PC-9 (cell line): Measurements from ENCODE around the gene CWC15. TPM values are rescaled to one million over a fixed set of nuclear protein-coding genes. Genes with fewer than 3 reads are reported as not detected.

Experiments
- BruUV-seq: library from RNA; stranded (reverse); fragments of 400-500 nt; replicated peaks from 2 replicates; lab custom pipeline; 2021; lab: Mats Ljungman, UMichigan
- CTCF ChIA-PET: fragments of 300-600 bp; sonication (Branson Sonifier 250); formaldehyde crosslinking; loops from one replicate; lab custom pipeline; 2022; ENCODE audit warnings: antibody characterized with exemption; lab: Charles Lee
- POLR2A ChIA-PET: fragments of 300-600 bp; sonication (Branson Sonifier 250); formaldehyde crosslinking; loops from one replicate; lab custom pipeline; 2022; ENCODE audit warnings: antibody characterized with exemption; ENCODE audit not compliant: unreplicated experiment; lab: Charles Lee
- DNase-seq, 2 experiments: peaks; one replicate each; pipeline versions ENCODE4 v3.0.0 to v3.0.0-alpha.2; 2015 to 2022; ENCODE audit warnings: mixed read lengths in 1 of 2
- H2AFZ ChIP-seq: fragments of 200-600 bp; sonication (generic); 2 replicates; pipeline ENCODE4 v1.8.1; 2017; ENCODE audit warnings: antibody characterized with exemption
- H3F3A ChIP-seq: fragments of 200-600 bp; sonication (generic); 2 replicates; pipeline ENCODE4 v1.8.1; 2017; ENCODE audit warnings: antibody characterized with exemption, mild to moderate bottlenecking, low read depth; ENCODE audit not compliant: insufficient read depth
- H3K27ac ChIP-seq: fragments of 200-600 bp; sonication (generic); 2 replicates; pipeline ENCODE4 v1.6.1; 2016; ENCODE audit warnings: mixed run types
- H3K27me3 ChIP-seq: fragments of 200-600 bp; sonication (generic); 2 replicates; pipeline ENCODE4 v1.6.1; 2016; ENCODE audit warnings: low read depth, mixed run types; ENCODE audit not compliant: insufficient read depth
- H3K36me3 ChIP-seq: fragments of 200-600 bp; sonication (generic); 2 replicates; pipeline ENCODE4 v1.6.1; 2016; ENCODE audit warnings: low read depth, mixed run types
- H3K4me1 ChIP-seq: fragments of 200-600 bp; sonication (generic); replicated peaks from 2 replicates; pipeline ENCODE4 v1.6.1; 2016; ENCODE audit warnings: mixed run types; ENCODE audit not compliant: insufficient read depth
- H3K4me2 ChIP-seq: fragments of 200-600 bp; sonication (generic); 2 replicates; pipeline ENCODE4 v1.6.1; 2017; ENCODE audit warnings: mixed run types
- H3K4me3 ChIP-seq: fragments of 200-600 bp; sonication (generic); 2 replicates; pipeline ENCODE4 v1.6.1; 2016; ENCODE audit warnings: mixed run types
- H3K79me2 ChIP-seq: fragments of 200-600 bp; sonication (generic); 2 replicates; pipeline ENCODE4 v1.6.1; 2017; ENCODE audit warnings: low read depth, mixed run types
- H3K9me2 ChIP-seq: fragments of 200-600 bp; sonication (generic); 2 replicates; pipeline ENCODE4 v1.8.1; 2017; ENCODE audit warnings: mild to moderate bottlenecking; ENCODE audit not compliant: insufficient read depth
- H3K9me3 ChIP-seq: fragments of 200-600 bp; sonication (generic); 2 replicates; pipeline ENCODE4 v1.8.1; 2016; ENCODE audit warnings: low read depth; ENCODE audit not compliant: insufficient read depth
- H4K20me1 ChIP-seq: fragments of 200-600 bp; sonication (generic); 2 replicates; pipeline ENCODE4 v1.8.1; 2017; ENCODE audit not compliant: insufficient read depth
- CTCF ChIP-seq: fragments of 200-600 bp; sonication (generic); conservative IDR thresholded peaks from 2 replicates; pipeline ENCODE4 v1.6.1; 2017; ENCODE audit warnings: mixed run types, antibody characterized with exemption, mild to moderate bottlenecking, moderate library complexity
- EZH2 ChIP-seq: fragments of 200-600 bp; sonication (generic); IDR thresholded peaks from 2 replicates; pipeline ENCODE4 v1.8.0; 2017; ENCODE audit warnings: antibody characterized with exemption, low read depth
- intact Hi-C: fragments of 100-400 bp; cut with micrococcal nuclease; formaldehyde crosslinking; loops from one replicate; pipeline ENCODE4 v1.10.0; 2022; ENCODE audit not compliant: unreplicated experiment
- total RNA-seq: library from RNA; stranded (reverse); gene quantifications from 2 replicates; pipeline ENCODE4 v1.2.3, GENCODE V29; 2021

The CWC15 gene
- total RNA-seq, 1 experiment from 2014 or later: 50.9 TPM

- Histone ChIP-seq H3K79me2 (no peaks in the 10 kb centered on the region), H3K27me3 (no peaks in the 10 kb centered on the region), H3K4me3 (no peak overlapping the region), H3K9me3 (no peaks in the 10 kb centered on the region), H3K9me2 (no peaks in the 10 kb centered on the region), H3F3A (no peaks in the 10 kb centered on the region; the same call in 1 of the 2 replicates), H3K4me1 (no peaks in the 10 kb centered on the region), H3K27ac (no peak overlapping the region), H3K4me2 (no peak overlapping the region), H2AFZ (no peak overlapping the region), H4K20me1 (no peaks in the 10 kb centered on the region), H3K36me3 (no peaks in the 10 kb centered on the region)
- BruUV-seq: no TSS peak
- DNase-seq: no peak
- ChIA-PET CTCF (interaction anchor here (0.7 kb wide), 1 partner anchor 8 kb away, joined by 3 read pairs; no protein-coding TSS in a partner anchor), POLR2A (no interaction called here)
- intact Hi-C loops: no loop called here
- no peak for TF ChIP-seq EZH2
- no peak for TF ChIP-seq CTCF
Measured at GRCh38 chr11:94993400-94993943, 20.1 kb upstream of the CWC15 start.

- no peaks in the 10 kb centered on the region for H3K36me3 ChIP-seq
- no TSS peak for BruUV-seq
- DNase-seq: no peak
- H4K20me1 ChIP-seq: no peaks in the 10 kb centered on the region
- no peaks in the 10 kb centered on the region; the same call in 1 of the 2 replicates for H3F3A ChIP-seq
- ChIA-PET POLR2A (no interaction called here), CTCF (no interaction called here)
- no peaks in the 10 kb centered on the region for H3K9me2 ChIP-seq
- no peaks in the 10 kb centered on the region for H3K9me3 ChIP-seq
- H3K4me3 ChIP-seq: no peak overlapping the region
- no peak for TF ChIP-seq CTCF
- no peak for TF ChIP-seq EZH2
- no peaks in the 10 kb centered on the region for H3K4me1 ChIP-seq
- H2AFZ ChIP-seq: no peak overlapping the region
- no peak overlapping the region for H3K4me2 ChIP-seq
- no peak overlapping the region for H3K27ac ChIP-seq
- no peaks in the 10 kb centered on the region for H3K27me3 ChIP-seq
- intact Hi-C loops: no loop called here
- H3K79me2 ChIP-seq: no peaks in the 10 kb centered on the region
Measured at GRCh38 chr11:94988748-94989147, 15.4 kb upstream of the CWC15 start.

GRCh38 chr11:94987378-94987777 is 14.0 kb upstream of the CWC15 start:
- no peak for TF ChIP-seq EZH2
- no peak for TF ChIP-seq CTCF
- no peak overlapping the region for H2AFZ ChIP-seq
- no peaks in the 10 kb centered on the region for H3K4me1 ChIP-seq
- no peak overlapping the region for H3K4me3 ChIP-seq
- H4K20me1 ChIP-seq: no peaks in the 10 kb centered on the region
- POLR2A ChIA-PET: no interaction called here
- H3K79me2 ChIP-seq: no peaks in the 10 kb centered on the region
- H3K27ac ChIP-seq: no peak overlapping the region
- H3K9me3 ChIP-seq: no peaks in the 10 kb centered on the region
- no peaks in the 10 kb centered on the region; the same call in 1 of the 2 replicates for H3F3A ChIP-seq
- H3K36me3 ChIP-seq: no peaks in the 10 kb centered on the region
- H3K27me3 ChIP-seq: no peaks in the 10 kb centered on the region
- intact Hi-C loops: no loop called here
- DNase-seq: no peak
- H3K4me2 ChIP-seq: no peak overlapping the region
- CTCF ChIA-PET: no interaction called here
- no peaks in the 10 kb centered on the region for H3K9me2 ChIP-seq
- no TSS peak for BruUV-seq
